Stimulated activated CD4-positive, alpha-beta T cell treated with anti-CD3 and anti-CD28 coated beads, Interleukin-15, amount 100 ng/mL, for 48 hours (primary cell): ENCODE data around the gene TMCC3.
"Not testable (repeated sequence)": the region's sequence is repeated elsewhere in the genome, so short reads cannot be mapped to it uniquely, and the experiment has no call there.

ENCODE experiments used
- DNase-seq, 2 donors: peaks; one replicate each; pipeline ENCODE4 v3.0.0-alpha.2; 2020; ENCODE audit warnings: low read depth in 2 of 2

Gene TMCC3, protein sequence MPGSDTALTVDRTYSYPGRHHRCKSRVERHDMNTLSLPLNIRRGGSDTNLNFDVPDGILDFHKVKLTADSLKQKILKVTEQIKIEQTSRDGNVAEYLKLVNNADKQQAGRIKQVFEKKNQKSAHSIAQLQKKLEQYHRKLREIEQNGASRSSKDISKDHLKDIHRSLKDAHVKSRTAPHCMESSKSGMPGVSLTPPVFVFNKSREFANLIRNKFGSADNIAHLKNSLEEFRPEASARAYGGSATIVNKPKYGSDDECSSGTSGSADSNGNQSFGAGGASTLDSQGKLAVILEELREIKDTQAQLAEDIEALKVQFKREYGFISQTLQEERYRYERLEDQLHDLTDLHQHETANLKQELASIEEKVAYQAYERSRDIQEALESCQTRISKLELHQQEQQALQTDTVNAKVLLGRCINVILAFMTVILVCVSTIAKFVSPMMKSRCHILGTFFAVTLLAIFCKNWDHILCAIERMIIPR

DNA sequence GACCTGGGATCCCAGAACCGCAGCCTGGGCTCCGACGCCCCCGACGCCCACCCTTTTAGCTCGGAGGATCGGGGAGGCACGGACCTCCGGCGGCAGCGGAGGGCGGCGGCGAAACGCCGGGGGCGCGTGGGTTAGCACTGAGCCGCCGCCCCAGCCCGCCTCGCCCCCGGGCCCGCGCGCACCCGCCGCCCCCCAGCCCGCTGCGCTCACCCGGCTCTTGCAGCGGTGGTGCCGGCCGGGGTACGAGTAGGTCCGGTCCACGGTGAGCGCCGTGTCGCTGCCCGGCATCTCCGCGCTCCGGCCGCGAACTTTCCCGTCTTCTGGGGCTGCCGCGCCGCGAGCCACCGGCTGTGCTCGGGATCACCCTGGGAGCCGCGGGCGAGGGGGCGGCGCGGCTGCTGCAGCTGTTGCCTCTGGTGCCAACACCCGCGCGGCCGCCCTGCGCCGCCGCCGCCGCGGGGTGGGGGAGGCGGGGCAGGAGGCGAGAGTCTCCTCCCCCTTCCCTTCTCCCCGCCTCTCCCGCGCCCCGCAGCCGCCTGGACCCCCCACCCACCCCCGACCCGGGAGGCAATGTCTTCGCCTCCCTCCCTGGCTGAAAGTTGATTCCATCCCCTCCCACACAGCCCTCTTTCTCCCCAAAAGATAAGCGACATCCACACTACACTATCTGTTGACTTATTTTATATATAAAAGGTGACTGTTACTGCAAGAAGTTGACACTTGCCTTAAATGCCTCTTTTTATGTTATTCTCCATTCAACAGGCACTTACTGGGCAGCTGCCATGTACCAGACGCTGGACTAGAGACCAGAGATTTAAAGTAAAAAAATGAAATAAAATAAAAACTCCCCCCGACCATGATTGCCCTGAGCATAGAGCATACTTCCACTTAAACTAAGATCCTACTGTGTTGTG is at the start of gene TMCC3:
TSS of gene TMCC3 (minus strand) at position 415 of the 914 bp plus-strand sequence. CDS start at position 288, 127 bp downstream.
- peak in 1 of 2 donors; percentile 2 for DNase-seq

DNA sequence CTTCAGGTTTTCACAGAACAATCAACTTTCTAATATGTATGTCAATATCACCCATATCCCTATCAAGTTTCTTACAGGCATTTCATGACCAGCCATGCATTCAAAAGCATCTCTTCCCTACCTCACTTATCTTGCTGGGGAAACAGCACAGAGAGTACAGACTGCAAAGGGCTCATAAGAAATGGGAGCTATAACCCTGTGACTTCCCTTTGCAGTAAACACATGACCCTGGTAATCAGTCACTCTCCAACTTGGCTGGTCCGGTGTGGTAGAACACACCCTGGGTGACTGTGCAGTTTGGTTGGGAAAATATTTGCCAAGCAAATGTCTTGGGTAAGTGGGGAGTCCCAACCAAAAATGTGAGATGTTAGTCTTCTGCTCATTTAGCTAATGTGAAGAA is 49.4 kb upstream of the TMCC3 start:
- DNase-seq = no peak

DNA sequence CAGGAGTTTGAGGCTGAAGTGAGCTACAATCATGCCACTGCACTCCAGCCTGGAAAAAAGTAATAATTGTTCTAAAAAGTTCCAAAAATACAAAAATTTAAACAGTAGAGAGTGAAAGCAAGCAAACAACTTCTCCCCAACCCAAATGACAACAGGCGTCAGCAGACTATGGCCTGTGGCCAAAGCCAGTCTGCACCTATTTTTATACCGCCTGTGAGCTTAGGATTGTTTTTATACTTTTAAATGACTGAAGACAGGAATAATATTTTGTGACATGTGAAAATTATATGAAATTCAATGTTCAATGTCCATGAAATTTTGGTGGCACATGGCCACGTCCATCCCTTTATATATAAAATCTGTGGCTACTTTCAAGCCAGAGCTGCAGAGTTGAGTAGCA is 48.2 kb upstream of the TMCC3 start:
- DNase-seq = no peak

DNA sequence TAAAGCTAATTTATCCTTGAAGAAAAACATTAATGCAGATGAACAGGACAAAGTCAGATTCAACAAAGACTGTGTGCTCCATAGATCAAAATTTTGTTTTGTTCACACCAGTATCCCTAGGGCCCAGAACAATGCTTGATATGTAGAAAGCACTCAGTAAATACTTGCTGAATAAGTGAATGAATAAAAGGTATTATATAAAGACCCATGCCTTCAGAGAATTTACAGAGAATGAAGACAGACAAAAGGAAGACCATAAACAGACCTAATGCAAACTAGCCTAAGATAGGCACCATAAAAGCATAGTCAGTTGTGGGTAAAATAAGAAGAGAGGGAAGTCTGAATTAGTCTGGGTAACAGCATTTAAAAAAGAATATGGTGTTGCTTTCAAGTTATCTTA is 47.3 kb upstream of the TMCC3 start:
- DNase-seq = no peak

DNA sequence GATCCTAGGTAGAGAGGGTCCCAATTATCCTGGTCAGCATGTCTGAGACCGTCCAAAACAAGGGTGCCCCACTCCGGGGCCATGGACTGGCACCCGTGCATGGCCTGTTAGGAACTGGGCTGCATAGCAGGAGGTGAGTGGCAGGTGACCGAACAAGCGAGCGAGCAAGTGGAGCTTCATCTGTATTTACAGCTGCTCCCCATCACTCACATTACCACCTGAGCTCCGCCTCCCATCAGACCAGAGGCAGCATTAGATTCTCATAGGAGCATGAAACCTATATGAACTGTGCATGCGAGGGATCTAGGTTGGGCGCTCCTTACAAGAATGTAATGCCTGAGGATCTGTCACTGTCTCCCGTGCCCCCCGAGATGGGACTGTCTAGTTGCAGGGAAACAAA is 44.4 kb upstream of the TMCC3 start:
- DNase-seq = no peak

DNA sequence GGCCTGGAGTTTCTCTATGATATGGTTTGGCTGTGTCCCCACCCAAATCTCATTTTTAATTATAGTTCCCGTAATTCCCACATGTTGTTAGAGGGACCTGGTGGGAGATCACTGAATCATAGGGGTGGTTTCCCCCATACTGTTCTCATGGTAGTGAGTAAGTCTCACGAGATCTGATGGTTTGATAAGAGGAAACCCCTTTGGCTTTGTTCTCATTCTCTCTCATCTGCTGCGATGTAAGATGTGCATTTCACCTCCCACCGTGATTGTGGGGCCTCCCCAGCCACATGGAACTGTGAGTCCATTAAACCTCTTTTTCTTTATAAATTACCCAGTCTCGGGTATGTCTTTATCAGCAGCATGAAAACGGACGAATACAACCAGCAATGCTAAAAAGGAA is 42.5 kb upstream of the TMCC3 start:
- not testable (repeated sequence) for DNase-seq

DNA sequence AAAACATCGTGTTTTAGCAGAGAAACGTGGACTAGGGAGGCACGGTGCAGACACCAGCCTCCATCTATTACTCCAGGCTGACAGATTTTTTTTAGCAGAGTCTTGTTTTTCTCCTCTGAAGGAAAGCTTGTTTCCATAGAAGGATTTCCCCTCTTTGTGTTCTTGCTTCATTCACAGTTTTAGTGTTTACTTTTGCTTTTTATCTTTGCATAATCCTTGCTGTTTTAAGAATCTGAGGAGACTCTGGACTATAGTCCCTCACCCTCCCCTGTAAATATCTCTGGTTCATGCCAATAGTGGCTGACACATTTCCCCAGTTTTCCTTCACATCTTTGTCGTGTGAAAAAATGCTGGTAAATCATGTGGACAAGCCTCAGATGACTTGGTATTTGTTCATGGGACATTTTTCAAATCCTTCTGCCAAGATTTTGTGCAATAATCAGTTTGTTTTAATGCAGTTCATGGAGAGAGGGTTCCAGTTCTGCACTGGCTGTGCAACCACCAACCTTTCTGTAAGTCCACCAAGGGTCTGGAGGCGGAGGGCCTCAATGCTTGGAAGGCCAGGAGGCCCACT is 39.9 kb upstream of the TMCC3 start:
- no peak for DNase-seq

DNA sequence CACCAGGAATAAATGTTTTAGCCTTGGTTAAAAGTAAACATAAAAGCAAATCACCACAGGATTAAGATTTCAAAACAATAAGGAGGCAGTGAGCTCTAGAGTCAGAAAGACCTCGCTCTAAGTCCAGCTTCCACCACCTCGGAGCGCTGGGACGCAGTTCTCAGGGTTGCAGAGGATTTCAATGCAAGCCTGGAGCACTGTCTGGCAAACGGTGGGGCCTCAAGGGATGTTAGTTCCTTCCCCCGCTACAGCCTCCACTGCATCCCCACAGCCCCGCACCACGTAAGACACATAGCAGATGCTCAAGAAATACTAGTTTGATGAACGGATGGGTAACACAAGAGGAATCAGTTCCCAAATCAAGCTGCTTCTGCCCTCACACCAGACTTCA is 39.3 kb upstream of the TMCC3 start:
- DNase-seq = no peak

DNA sequence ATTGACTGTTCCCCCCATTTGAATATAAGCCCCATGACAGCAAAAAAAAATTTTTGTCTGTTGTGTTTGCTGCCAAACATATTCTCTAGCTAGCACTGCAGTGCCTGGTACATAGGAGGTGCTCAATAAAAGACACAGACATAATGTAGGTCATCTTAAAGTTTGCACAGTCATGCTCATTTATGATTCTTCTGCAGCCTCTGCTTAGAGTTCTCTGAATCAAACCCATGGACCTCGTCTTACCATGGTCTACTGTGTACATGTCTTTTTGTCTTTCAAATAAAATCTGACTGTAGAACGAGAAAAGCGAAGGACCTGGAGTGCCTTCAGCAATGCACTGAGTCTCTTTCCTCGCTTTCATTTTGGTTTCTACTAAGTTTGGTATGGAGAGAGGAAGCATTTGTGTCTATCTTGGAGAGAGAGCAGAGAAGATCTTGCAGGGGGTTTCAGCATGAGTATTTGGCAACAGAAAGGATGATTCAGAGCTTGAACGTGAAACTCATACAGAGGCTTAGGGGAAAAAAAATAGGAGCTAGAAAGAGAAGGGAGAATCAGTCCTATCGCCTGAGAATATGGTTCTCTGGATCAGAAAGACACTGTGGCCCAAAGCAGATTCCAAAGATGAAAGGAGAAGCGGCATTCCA is 38.8 kb upstream of the TMCC3 start:
- DNase-seq = no peak

DNA sequence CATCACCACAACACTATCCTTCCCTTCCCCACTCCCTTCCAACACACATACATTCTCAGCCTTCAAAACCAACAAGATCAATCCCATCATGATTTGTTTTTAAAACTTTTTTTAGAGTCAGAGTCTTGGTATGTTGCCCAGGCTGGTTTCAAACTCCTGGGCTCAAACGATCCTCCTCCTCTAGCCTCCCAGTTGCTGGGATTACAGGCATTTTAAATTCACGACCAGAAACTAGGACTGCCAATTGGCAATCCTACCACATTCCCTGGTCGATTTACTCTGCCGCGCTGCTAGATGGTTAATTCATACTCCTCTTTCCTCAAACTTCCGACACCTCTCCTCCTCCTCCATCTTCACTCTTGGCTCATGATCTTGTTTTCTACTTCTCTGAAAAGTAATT is 37.5 kb upstream of the TMCC3 start:
- DNase-seq = no peak

DNA sequence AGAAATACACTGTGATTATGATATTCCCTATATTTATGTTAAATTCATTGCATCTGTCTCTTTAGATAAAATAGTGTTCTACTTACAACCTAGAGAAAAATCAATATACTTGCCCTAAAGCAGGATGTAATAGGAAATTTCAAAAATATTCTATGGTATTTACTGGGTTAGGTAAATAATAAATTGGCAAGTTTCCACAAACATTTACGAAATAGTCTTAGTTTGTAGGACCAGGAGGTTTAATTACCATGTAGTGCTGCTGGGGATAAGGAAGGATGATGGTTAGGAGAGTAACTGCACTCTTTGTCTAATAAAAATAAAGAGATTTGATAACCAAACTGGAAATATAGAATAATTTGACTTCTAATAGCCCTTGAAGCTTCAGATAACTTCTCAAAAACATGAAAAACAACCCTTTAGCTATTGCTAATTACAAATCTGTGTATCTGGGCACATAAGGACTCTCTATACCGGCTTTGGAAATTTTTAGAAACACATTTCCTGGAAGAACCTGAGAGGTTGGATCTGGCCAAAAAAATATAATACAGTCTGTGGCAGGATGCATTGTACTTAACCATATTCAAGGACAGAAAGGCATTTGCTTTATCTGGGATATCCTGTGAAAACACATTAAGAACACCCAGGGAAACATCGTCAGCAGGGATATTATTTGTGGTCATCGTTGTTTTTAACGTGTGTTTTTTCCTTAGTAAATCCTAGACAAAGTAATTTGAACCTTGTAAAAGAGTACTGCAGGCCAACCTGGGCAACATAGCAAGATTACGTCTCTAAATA is 36.7 kb upstream of the TMCC3 start:
- DNase-seq = no peak

DNA sequence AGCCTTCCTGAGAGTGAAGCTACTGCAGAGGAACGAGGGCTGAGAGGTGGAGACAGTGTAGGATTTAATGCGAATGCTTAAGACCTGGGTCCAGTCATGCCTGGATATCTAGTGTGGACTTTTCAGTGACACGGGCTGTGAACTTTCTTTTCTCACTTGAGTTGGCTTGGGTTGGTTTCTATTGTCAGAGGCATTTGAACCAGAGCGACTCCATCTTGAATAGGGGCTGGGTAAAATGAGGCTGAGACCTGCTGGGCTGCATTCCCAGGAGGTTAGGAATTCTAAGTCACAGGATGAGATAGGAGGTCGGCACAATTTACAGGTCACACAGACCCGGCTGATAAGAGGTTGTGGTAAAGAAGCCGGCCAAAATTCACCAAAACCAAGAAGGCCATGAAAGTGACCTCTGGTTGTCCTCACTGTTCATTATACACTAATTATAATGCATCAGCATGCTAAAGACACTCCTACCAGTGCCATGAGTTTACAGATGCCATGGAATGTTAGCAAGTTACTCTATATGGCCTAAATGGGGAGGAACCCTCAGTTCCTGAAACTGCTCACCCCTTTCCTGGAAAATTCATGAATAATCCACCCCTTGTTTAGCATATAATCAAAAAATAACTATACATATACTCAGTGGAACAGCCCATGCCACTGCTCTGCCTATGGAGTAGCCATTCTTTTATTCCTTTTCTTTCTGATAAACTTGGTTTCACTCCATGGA is 34.2 kb upstream of the TMCC3 start:
- DNase-seq = no peak

DNA sequence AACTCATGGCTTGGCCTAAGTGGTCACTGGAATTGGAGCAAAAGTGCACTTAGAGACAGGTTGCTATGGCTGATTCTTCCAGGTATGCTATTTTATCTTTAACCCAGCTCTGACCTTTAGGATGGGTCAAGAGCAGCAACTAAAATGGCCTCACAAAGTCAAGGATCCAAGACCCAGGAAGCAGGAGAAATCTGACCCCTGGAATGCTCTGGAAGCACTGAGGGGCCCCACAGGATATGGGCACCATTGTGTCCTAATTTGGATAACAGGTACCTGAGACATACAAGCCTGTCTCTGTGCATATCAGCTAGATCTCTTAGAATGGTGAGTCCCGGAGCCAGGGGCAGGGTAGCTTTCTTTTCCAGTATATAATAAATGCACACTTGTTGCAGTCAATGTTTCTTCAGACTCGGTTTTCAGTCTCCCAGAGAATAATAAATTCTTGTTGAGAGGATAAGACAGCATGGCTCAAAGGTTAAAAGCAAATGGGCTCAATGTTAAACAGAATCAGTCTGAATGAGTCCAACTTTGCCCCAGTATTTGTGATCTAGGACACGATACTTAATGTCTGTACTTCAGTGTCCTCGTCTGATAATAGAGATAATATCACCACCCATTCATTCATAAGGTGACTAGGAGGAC is 29.3 kb upstream of the TMCC3 start:
- no peak for DNase-seq

DNA sequence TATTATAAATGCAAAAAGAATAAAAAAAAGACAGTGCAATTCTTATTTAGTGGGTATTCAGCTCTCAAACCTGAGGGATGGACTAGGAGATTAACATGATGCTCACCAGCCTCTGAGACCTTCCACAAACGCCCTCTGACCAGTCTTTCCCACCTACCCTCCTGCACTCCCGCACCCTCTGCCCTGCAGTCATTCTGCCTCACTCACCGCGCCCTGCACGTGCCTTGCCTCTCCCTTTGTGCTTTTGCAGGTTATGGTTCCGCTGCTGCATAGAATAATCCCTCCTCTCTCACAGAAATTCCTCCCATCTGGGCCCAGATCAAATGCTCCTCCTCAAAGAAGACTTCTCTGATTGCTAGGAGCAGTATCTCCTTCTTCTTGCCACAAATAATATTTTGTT is 28.5 kb upstream of the TMCC3 start:
- no peak for DNase-seq

DNA sequence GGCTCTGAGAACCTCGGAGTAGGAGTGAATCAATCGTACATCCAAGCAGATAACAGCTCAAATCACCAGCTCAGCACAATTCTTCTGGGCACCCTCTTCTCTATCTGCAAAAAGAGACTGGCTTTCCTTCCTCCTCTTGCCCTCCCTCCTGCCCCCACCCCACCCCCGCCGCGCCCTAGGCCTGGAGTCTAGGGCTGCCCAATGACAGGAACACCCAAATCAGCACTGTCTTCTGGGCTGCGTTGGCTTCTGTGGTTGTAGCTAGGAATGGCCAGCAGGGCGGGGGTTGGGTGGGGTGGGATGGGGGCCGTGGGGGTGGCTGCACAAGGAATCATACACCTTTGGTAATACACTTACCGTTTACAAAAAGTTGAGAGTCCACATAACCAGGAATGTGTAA is 28.0 kb upstream of the TMCC3 start:
- no peak for DNase-seq

DNA sequence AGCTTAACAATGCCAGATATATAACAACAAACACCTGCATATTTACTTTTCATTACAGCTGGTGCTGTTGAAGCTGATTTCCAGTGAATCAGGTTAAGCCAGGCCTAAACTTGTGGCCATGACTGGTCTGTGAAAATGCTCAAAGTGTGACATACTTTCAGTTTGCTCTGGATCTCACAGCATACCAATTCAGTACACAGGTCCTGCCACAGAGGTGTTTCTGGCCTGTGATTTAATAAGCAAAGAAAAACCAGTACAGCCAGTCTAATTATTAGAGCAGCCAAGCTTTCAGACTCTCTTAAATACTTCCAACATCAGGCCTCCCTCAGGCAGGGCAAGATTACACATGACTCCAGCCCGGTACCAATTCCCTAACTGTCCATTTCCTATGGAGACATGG is 27.4 kb upstream of the TMCC3 start:
- DNase-seq = no peak

DNA sequence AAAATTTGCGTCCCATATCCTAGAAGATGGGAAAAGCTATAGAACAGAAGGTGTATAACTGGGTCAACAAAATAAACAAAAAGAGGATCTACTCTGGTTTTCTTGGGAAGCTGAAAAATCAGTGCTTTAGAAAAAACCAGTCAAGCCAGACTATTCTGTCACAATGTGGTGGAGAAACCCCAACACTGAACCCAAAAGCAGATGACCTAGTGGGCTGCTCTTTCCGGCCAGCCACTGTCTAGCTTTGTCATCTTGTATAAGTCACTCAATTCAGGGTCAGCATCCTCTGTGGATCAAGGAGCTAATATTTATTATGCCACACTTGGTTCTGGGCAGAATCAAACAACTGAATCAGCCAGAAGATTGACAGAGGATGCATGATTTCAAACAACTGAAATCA is 26.6 kb upstream of the TMCC3 start:
- DNase-seq = no peak

DNA sequence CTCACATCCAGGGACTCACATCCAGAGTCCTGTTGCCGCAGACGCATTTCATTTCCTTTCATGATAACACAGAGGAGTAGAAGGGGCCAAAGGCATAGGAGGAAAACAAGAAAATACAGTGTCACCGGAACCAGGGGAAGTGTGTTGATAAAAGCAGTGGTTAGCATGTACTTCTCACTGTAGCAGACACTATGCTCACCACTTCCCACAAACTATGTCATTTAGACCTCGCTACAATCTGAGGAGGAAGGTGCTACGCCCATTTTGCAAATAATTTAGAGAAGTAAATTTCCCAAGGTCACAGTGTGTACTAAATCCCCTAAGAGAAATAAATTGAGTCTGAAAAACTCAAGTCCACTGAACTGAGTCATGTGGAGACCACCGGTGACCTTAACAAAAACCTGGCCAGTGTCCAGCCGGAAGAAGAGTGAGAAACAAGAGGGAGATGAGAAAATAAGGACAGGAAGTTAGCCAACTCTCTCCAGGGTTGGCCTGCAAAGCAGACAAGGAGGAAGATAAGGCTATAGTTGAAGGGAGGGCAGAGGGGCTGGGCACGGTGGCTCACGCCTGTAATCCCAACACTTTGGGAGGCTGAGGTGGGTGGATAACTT is 25.8 kb upstream of the TMCC3 start:
- no peak for DNase-seq

DNA sequence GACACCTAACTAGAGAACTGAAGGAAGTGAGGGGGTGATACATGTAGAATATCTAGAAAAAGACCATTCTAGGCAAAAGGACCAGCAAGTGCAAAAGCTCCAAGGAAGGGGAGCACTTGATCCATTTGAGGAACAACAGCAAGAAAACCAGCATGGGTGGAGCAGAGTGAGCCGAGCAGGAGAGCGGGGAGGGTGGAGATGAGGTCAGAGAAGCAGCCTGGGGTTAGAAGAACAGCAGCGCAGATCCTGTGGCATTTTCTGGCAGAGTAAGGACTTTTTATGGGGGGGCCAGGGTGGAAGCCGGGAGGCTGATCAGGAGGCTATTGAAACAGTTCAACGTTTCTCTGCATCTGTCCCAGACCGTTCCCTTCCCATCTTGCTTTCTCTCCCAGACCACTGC is 24.5 kb upstream of the TMCC3 start:
- DNase-seq = no peak

DNA sequence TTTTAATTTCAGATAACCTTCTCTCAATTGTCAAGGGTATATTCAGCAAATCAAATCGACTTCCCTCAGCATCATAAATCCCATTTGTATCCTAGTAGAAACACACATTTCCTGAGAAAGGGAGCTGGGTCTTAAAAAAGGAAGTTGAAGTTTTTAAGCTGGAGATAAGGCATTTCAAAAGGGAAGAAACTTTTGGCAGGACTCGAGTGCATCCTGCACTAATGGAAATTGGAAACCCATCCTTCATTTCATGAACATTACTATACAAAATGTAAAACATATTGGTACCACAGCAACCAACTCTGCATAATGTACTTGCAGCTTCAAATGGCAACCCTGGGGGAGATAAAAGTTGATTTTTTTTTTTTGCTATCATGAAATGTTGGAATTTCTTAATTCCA is 23.7 kb upstream of the TMCC3 start:
- no peak for DNase-seq
